Stimulated activated CD8-positive, alpha-beta memory T cell treated with anti-CD3 and anti-CD28 coated beads, Interleukin-12 subunit alpha, Interleukin-12 subunit beta, amount 100 ng/mL, for 1 hour (primary cell): Measurements from ENCODE around the gene NOL12.

ENCODE experiments used
- DNase-seq: peaks from one replicate; pipeline ENCODE4 v3.0.0-alpha.2; 2020; ENCODE audit warnings: low read depth

The NOL12 gene

DNA sequence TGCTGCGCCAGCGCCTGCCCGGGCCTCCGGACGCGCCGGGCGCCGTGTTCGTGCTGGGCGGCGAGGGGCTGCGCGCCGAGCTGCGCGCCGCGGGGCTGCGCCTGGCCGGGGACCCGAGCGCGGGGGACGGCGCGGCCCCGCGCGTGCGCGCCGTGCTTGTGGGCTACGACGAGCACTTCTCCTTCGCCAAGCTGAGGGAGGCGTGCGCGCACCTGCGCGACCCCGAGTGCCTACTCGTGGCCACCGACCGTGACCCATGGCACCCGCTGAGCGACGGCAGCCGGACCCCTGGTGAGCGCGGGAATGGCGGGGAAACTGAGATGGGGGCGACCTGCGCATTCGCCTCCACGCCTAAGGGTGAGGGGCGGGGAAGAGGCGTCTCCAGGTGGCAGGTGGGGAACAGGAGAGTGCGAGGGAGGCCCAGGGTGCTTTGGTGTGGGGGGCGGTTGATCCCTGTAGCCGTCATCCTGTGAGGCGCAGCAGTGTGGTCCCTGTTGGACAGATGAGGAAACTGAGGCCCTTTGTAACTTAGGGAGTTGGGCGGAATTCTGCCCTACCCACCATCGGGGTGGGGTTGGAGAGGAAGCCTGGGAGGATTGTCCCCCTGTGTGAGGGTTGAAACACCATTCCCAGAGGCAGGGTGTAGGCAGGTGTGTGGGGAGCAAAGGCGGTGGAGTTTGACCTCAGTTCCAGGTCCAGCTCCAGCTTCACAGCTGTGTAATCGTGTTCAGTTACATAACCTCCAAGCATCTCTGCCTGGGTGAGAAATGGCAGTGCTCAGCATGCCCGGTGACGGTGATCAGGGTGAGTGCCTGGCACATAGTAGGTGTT is 26.9 kb upstream of the NOL12 start:
- DNase-seq = no peak

DNA sequence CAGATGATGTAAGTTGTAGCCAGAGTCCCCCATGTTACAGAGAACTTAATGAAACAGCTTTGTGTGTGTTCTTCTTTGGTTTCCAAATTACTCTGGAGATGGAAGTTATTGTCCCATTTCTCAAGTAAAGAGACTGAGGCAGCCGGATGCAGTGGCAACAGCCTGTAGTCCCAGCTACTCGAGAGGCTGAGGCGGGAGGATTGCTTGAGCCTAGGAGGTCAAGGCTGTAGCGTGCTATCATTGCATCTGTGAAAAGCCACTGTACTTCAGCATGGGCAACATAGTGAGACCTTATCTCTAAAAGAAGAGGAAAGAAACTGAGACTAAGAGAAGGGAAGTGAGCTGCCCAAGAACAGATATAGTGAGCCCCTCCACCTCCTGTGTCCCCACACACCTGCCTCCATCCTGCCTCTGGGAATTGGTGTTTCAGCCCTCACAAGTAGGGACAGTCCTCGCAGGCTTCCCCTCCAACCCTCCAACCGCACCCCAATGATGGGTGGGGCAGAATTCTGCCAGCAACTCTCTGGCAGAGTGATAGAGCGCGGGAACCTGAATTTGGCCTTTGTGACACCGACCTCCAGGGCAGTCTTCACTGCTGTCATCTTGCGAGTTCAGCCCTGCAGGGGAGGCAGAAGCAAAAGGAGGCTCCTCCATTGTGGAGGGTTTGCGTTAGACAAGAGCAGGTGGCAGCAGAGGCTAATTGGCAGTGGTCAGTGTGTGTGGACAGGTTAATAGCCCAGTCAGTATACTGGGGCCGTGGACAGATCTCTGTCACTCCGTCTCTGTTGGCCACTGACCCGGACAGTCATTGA is 26.0 kb upstream of the NOL12 start:
- no peak for DNase-seq

DNA sequence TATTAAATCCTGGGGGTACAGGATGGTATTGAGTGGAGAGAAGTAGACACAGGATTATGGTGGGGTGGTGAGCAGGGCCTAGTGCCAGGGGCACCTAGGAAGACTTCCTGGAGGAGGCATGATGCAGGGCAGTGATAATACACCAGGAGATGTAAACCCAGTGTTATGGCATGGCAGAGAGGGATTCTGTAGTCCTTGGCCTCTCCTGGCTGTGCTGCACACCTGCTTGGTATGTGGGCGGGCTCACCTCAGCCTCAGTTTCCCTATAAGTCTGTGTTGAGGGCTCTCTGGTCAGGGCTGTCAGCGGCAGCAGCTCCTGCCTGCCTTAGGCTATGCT is 25.5 kb upstream of the NOL12 start:
- DNase-seq = no peak

GRCh38 chr22:37661160-37661924 is 24.8 kb upstream of the NOL12 start:
- no peak for DNase-seq

DNA sequence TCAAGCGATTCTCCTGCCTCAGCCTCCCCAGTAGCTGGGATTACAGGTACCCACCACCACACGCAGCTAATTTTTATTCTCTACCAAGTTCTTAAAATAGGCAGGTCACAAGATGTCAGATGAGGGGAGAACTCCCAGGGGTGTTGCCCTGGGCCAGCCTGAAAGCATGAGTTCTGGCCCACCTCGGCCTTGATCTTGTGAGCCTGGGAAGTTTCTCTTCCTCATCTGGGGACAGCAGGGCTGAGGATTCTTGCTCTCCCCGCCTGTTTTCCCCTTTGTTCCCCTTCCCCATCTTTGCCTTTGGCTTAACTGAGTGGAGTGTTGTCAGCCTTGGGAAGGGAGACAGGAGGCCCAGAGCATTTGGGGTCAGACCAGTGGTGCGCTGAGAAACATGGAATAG is 24.1 kb upstream of the NOL12 start:
- no peak for DNase-seq

DNA sequence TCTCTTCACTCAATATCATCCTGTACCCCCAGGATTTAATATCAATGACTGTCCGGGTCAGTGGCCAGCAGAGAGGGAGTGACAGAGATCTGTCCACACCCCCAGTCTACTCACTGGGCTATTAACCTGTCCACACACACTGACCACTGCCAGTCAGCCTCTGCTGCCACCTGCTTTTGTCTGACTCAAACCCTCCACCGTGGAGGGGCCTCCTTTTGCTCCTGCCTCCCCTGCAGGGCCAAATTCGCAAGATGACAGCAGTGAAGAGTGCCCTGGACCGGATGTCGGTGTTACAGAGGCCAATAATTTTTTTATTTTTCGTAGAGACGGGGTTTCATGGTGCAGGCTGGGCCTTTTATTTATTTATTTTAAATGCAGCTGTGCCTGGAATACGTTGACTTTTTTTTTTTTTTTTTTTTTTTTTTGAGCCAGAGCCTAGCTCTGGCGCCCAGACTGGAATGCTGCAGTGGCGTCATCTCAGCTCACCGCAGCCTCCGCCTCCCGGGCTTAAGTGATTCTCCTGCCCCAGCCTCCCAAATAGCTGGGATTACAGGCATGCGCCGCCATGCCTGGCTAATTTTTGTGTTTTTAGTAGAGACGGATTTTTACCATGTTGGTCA is 22.5 kb upstream of the NOL12 start:
- DNase-seq = no peak

DNA sequence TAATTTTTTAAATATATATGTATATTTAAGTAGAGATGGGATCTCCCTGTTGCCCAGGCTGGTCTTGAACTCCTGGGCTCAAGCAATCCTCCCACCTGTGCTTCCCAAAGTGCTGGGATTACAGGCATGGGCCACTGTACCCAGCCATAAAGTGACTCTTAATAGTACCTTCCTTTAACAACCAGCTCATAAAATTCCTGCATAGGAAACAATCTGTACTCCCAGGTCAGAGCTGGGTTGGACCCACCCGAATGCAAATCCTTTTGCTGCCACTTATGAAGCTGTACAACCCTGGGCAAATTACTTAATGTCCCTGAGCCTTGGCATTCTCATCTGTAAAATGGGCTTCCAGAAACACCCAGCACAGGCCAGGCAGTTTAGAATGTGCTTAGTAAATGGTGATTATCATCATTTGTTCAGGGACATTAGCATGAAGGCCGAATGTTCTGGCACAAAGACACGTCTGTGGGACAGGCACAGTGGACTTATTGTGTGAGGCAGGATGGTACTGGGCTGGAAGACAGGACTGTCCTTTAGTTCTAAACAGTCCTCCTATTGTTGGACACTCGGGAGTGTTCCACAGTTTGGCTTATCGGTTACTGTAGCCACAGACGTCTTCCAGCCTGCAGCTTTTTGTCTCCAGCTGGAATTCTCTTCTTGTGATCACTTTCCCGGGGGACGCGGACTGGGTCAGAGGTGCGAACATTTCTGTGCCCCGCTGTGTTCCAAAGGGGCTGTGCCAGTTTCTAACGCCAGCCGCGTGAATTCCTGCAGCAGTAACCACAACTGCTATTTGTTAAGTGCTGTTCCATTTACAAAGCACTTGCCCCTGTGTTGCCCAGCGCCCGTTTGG is 21.7 kb upstream of the NOL12 start:
- no peak for DNase-seq

DNA sequence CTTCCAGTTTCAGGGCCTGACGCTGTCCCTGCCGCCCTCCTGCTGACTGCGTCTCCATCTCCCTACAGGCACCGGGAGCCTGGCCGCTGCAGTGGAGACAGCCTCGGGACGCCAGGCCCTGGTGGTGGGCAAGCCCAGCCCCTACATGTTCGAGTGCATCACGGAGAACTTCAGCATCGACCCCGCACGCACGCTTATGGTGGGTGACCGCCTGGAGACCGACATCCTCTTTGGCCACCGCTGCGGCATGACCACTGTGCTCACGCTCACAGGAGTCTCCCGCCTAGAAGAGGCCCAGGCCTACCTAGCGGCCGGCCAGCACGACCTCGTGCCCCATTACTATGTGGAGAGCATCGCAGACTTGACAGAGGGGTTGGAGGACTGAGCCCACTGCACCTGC is 20.7 kb upstream of the NOL12 start:
- no peak for DNase-seq

DNA sequence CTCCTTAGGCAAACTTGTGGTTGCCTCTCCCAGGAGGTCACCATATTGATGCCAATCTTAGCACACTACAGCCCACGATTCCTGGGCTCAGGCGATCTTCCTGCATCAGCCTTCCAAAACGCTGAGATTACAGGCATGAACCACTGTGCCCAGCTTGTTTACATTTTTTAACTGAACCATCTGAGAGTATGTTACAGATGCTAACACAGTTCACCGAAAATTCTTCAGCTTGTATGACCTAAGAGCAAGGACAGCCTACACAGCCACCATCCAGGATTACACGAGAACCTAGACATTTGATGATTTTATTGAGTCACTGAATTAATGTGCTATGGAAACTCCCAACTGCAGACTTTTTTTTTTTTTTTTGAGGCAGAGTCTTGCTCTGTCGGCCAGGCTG is 16.6 kb upstream of the NOL12 start:
- DNase-seq = no peak

DNA sequence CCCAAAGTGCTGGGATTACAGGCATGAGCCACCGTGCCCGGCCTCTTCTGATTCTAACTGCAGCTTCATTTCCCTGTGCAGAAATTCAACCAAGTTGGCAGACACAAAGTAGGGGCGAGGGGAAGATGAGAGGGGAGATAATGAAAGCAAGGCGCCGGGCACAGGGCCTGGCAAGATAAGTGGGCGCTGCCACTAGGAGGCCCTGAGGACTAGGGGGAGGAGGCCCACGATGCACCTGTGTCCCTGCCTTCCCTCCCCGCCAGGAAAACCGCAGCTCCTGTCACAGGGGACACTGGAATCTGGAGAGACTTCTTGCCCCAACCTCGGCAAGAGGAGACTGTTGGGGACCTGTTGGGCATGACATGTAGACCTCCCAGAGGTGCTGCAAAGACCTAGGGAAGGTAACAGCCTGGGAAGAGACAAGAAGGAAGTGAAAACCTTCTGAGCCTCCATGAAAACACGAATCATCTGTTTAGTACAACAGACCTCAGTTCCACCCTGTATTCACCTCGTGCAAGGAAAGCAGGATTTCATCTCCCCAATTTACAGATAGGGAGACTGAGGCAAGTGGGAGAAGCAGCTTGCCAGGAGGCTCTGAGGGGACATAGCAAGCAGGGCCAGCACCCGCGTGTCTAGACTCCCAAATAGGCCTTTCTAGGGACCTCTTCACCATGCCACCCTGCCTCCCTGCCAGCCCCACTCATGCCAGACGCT is 13.8 kb upstream of the NOL12 start:
- no peak for DNase-seq

DNA sequence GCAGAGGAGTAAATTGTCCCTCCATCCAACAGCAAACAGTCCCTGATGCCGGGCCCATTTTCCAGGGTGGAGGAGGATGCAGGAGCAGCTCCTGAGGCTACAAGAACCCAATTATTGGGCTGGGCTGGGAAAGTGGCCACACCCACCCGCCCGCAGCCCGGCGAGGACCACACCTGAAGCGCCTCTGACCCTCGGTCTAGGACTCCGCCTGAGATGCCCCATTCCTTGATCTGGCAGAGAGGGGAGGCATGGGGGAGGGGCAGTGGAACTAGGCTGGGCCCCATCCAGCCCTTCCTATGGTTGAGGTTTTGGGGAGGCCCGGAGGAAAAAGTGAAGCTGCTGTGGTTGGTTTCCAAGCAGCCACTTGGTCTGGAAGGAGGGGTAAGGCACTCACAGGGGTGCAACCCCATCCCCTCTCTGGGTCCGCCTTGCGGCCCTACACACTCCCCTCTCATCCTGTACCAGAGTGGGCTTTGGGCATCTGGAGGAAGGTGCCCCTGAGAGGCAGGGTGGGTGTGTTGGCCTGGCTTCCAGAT is 13.2 kb upstream of the NOL12 start:
- DNase-seq = no peak

DNA sequence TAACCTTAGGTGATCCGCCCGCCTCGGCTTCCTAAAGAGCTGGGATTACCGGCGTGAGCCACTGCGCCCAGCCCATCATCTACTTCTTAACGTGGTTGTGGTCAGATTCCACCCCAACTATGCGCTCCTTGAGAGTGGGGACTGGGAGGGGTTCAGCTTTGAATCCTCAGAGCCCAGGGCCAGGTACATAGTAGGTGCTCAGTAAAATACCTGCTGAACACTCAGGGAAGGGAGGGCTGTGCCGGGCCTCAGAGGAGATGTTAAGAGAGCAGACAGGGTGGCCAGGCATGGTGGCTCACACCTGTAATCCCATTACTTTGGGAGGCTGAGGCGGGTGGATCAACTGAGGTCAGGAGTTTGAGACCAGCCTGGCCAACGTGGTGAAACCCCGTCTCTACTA is 11.9 kb upstream of the NOL12 start:
- no peak for DNase-seq

- DNase-seq = peak; percentile 44
Measured at GRCh38 chr22:37674951-37675929, 10.9 kb upstream of the NOL12 start, which contains the start of gene LGALS1. Gene LGALS1, plus strand, starts transcription at chr22:37675636. Its CDS starts 67 bp downstream, at chr22:37675703.

- DNase-seq = no peak
Measured at GRCh38 chr22:37675930-37676735, 10.0 kb upstream of the NOL12 start.

- peak; percentile 89 for DNase-seq
Measured at GRCh38 chr22:37676736-37677492, 9.2 kb upstream of the NOL12 start.

DNA sequence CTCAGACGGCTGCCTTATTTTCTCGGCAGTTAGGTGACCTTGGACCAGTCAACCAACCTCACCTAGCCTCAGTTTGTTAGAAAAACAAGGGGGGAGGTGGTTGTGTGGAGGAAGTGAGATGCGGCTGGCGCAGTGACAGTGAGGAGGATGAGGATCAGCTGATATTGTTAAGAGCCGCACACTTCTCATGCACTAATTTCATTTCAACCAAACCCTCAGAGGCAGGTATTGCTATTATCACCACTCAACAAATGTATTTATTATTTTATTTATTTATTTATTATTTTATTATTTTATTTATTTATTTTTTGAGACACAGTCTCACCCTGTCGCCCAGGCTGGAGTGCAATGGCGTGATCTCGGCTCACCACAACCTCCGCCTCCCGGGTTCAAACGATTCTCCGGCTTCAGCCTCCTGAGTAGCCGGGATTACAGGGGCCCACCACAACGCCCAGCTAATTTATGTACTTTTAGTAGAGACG is 8.6 kb upstream of the NOL12 start:
- DNase-seq = no peak

- DNase-seq = no peak
Measured at GRCh38 chr22:37678372-37678771, 7.8 kb upstream of the NOL12 start.
